HS-27A (cell line): ENCODE data around the gene MRM2.

ENCODE experiments used
- DNase-seq: peaks from one replicate; pipeline ENCODE4 v3.0.0-alpha.2; 2012; ENCODE audit warnings: low read depth, missing footprints

MRM2 gene

DNA sequence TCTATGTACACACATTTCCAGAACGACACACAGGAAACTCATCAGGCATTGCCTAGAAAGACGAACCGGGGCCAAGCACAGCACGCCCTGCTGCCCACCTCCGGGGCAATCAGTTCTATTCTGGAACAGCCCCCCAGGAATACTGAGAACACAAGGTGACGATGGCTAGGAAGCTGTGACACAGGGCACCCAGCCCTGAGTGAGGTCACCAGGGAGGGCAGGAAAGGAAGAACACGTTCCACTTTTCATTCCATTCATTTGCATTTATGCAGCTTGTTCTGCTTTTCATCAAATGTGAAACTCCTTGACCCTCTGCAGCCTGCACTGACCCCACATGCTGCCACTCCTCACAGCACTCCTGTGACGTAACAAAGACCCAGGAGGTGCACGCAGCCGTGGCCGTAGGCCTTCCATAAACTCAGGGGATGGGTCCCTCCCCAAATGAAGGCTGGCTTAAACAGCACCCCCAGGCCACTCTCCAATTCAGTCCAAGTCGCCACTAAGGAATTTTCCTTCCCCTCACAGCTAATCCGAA lies 38.2 kb downstream of the MRM2 start:
- no peak for DNase-seq

DNA sequence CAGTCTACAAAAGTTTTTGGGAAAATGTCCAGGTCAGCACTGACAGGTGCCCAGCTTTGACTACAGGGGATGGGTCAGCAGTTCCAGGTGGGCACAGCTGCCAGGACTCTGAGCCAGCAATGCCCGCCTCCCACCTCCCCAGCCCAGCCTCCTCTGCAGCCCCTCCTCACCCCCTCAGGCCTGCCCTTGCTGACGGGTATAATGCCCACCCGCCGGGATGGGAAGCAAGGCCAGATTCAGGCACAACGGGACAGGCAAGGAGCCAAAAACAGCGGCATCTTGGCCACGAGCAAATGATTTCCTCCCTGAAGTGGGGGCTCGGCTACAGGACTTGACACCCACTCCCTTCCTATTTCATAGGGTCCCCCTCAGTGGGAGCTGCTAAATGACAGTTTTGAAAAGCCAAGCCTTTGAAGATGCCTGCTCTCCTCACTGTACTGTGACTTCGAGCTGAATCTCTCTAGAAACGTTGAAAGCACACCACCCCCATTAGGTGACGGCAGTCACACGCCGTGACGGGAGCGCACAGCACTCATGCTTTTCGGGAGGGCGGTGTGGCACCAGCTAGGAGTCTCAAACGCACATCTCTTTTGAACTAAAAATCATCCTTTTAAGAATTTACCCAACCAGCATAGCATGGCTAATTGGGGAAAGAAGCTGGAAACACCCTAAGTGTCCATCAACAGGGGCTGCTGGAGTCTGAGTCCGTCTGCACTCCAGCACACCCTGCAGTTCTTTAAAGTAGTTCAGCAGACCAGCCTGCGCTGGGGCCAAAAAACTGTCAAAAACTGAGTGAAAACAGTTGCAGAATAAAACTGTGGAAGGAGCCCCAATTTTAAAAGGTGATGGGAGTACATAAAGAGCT lies 38.9 kb downstream of the MRM2 start:
- no peak for DNase-seq

DNA sequence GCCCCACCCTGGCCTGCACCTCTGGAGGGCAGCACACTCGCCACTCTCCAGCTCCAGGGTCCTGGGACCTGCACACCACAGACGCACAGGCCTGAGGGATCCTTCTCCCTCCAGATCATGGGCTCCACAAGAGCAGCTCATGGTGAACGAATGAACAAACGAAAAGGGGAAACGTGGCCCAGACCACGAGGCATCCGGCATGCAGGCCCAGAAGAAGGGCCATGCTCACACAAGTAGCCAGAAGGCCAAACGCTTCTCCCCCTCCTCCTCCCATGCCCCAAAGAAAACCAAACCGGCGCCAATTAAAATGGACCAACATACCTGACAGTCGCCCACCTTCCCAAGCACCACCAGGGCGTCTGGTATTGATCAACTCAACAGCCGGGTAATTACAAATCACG lies 39.6 kb downstream of the MRM2 start:
- DNase-seq: no peak

DNA sequence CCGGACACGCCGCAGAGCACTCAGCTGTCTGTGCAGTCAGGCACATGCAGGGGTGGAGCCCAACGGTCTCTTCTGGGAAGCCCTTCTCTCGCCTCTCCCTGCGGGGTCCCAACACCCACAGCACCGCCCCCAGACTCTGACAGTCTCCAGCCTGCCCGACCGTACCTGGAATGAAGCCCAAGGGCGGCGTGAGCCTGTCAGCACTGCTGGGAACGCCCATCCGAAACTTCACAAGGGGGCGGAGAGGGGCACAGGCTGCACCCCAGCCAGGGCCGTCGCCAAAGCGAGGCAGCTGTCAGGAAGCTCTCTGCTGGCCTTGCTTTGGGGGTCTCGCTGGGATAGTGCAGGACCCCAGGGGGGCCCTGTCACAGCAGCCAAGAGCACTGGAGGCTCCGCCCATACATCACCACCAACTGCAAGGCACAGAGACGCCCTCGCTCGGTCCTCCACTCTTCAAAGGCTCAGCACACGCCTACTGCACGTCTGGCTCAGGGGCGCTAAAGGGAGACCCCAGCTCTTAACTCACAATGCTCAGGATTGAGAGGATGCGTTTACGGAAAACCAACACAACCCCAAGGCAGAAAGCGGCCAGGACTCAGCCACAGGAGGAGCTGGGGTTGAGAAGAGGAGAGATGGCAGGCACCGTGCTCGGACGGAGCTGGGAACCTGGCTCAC lies 40.2 kb downstream of the MRM2 start:
- DNase-seq: no peak

DNA sequence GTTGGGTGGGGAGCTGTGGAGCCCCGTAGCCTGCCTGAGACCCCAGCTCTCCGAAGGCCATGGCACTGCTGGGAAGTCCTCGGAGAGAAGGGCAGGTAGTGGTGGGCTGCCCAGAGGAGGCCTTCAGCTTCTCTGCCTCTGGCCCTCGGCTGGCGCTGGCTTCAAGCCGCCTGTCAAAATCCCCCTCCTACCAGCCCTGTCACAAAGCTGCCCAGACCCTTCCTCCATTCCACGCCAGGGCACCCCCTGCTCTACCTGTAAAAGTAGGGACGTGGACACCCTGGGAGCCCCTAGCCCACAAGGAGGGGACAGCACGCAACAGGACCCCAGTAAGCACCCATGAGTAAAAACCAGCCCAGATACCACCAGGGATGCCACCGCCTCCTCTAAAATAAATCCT lies 40.9 kb downstream of the MRM2 start:
- DNase-seq: no peak

DNA sequence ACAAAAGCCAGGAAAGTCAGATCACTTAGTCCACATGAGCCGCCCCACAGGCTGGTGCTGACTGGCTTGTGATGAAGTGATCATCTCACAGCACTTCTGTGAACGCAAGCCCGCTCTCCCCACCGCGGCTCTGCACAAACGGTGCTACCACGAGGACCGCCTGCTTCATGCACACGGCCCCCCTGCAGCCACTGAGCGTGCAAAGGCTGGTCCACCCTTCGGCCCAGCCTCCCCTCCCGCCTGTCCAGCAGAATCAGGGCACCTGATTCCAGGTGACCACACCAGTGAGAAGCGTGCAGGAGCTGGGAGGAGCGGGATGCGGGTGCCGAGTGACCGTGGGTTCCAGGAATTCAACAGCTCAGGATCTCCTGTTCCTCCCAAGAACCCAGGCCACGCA lies 41.4 kb downstream of the MRM2 start:
- DNase-seq: no peak

DNA sequence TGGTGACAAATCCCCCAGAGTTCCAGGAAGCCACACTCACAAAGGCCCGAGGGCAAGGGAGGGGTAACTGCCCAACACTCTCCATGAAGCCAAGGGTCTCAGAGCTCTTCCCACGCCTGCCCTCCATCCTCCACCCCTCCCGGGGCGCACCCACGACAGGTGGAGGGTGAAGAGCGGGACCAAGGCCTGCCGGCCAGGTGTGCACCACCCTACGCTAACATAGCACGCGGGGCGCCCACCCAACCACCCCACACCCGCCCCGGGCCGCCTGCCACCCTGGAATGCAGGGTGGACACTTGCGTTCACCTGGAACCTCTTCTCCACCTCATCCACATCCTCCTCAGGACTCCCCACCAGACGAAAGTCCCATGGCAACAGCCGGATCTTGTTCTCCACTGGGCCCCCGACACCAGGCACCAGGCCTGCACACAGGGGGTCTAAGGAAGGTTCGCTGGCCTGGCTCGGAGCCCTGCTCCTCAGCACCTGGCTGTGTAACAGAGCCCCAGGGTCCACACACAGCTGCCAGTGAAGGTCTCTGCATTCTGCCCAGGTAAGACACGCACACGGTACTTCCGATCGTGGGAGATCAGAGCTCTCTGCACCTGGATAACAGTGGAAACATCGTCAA lies 41.9 kb downstream of the MRM2 start:
- no peak for DNase-seq

DNA sequence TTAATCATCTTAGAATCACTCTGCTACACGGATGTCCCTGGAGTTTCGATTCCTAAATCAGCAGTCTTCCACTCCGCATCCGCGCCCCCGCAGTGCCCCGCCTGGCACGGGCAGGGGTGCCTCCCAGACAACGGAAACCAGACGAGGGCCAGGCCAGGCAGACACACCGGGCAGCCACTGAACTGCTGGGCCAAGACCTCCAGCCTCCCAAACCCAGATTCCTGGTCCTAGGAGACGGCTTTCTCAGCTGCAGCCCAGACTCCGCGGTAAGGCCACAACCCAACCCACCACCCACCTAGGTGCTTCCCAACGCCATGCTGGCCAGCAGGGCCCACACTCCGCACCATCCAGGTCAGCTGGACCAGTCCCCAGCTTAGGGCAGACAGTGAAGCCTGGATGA lies 42.5 kb downstream of the MRM2 start:
- no peak for DNase-seq

DNA sequence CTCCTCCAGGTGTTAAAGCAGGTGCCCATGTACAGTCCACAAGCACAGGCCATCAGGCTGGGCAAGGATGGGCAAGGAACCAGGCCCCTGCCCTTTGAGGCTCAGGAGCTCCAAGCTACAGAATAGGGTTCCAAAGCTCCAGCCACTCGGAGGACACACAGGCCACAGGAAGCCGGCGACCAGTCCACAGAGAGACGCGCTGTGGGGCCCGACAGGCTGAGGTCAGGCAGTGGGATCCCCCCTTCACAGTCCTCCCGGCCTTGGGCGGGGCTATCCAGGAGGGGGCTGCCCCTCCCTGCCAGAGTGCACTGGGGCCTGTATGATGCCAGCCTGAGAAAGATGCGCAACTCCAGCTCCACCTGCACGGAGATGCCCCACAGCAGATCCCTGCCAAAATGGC lies 43.2 kb downstream of the MRM2 start:
- no peak for DNase-seq

DNA sequence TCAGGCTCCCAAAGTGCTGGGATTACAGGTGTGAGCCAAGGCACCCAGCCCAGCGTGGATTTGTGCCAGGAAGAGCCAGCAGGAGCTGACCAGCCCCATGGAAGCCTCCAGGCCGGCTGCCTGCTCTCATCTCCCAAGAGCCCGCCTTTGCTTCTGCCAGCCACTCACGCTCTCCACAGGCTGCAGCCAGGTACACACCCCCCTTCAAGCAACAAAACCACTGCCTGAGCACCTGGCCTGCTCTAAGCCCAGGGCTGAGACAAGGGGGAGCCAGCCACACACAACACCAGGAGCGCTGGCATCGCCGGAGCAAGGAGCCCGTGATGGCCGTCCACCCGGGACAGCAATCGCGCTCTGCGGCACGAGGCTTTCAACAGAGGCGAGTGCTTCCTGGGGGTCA lies 43.8 kb downstream of the MRM2 start:
- DNase-seq: no peak

DNA sequence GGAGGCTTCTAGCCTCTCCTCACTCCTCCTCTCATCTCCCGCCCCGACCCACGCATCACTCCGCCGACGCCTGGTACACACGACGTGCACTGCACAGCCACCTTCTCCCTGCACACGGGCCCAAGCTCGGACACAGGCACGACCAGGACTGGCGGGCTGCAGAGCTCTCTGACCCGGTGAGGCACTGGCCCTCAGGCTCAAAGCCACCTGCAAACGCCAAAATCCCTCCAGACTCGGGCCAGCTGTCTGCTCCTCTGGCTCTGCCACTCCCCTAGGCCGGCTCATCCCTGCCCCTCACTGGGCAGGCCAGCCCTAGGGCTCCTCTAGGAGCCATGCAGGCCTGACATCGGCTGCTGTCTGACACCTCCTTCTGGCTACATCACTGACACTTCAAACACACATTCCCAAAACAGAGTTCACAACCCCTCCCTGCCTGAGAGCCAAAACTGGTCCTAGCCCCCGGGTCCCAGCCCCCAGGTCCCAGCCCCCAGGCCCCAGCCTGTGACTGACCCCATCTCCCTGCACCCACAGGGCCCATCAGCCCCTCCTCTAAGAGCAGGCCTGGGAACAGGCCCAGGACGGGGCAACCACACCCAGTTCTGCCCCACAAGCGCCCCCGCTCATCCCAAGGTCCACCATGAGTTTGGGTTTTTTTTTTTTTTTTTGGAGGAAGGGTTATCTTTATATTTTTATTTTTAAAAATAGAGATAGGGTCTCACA lies 44.4 kb downstream of the MRM2 start:
- DNase-seq: no peak

DNA sequence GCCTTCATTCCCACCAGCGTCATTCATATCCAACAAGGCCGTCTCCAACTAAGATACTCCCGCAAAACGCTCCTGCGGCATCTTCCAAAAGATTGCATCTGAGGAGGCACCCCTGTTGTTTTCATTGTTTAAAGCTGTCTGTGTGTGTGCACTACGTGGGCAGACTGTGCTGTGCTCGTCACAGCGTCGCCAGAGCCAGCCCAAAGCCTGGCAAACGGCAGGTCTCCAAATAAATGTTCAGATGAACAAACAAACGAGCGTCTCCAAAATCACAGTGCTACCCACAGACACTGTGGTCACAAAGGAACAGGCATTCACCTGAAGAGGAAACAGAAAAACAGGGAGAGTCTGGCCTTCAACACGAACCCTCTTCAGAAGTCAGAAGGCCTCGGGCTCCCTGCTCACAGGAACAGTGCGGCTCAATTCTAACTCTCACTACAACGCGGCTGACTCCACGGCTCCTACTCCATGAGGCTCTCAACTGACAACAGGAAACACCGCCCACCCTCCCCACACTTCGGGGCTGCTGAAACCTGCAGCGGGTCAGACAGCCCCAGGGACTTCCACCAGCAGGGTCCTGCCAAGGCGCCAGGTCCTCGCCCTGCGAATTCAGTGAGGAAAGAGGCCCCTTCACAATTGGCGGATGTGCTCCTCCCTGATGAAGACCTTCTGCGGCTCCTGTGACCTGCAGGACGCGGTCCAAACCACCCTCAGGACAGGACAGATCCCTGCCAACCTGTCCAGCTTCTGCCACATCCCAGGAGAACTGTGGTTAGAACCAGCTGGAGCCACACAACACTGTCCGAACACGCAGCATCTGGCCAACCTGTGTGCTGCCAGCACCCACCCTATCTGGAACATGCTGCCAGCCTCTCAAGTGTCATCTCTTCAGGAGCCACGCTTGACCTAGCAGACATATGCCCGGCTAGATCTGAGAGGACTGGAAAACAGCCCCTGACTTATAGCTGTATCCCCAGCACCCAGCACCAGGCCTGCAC lies 45.3 kb downstream of the MRM2 start:
- no peak for DNase-seq

DNA sequence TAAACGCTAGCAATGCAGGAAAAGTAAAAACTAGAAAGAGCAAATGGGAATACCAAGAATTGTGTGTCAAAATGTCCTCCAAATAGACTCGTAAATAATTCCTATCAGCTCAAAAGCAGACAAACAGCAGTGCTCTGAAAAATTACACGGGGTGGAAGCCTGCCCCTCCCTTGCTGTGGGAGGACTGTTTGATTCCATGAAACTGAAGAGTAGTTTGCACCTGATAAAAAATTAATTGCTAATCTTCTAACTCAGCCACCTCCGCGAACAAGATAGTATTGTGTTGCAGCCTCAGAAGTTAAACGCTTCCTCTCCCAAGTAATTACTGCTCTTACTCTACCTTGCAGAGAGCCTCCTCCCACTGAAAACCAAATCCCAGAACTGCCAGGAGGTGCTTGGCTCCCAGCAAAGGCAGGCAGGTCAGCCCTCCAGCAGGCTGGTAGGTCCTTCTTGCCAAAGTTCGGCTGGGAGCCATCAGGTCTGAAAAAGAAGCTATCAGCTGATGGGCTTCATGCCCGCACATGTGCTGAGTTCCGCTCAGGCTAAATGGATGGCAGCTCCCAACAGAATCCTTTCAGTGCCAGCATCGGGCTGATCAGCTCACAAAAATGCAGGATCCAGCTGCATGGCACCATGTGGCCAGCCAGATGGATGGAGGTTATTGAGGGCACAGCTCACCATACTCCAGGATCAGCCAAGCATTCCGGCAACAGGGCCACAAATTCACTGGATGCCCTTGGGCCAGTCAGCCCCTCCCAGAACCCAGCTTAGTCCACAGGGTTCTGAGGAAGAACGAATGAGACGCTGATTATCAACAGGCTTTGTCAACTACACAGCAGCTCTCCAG lies 46.4 kb downstream of the MRM2 start:
- DNase-seq: no peak

DNA sequence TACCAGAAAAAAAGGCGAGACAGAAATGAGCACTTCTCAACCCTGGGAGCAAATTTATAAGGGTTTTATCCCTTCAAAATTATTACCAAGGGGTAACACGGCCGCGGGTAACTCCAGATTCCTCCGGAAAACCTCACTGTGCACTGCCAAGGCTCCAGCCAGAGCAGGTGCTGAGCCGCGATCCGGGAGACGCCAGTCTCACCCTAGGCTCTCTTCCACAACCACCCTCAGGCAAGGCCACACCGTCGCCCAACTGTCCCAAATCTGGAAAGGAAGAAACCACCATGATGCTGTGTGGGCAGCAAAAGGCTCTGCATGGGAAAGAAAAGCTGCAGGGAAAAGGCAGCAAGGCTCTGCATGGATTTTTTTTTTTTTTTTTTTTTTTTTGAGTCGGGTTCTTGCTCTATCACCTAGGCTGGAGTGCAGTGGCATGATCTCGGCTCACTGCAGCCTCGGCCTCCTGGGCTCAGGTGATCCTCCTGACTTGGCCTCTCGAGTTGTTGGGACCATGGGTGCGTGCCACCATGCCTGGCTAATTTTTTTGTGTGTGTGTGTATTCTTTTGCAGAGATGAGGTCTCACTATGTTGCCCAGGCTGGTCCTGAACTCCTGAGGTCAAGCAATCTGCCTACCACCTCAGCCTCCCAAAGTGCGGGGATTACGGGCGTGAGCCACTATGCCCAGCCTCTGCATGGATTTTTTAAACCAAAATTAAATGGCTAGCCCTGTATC lies 48.3 kb downstream of the MRM2 start:
- DNase-seq: no peak

DNA sequence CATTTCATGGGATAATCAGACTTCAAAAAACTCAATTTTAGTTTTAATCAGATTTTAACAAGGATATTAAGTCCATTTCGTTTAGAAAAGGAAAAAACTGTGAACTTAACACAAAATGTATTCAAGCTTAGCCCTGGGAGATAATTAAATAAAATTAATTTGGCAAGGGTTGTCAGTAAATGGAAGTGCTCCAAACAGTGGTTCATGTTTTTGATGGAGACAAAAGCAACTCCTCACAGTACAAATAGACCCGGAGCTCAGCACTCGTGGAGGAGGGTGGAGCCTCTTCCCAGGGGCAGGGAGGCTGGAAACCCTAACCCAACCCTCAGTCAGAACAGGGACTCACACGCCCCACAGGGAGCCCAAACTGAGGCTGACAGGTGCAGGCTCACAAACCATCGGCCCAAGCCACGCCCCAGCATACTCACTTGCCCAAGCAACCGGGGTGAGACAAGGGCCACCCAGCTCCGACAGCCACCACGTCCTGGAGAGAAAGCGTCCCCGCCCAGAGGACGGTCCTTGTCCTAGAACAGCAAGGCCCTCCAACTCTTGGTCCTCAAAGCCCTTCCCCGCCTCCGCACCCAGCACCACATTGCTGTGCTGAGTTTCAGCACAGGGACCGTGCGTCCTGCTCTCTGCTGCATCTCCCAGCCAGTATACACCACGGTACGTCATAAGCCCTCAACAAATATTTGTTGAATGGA lies 49.0 kb downstream of the MRM2 start:
- no peak for DNase-seq

DNA sequence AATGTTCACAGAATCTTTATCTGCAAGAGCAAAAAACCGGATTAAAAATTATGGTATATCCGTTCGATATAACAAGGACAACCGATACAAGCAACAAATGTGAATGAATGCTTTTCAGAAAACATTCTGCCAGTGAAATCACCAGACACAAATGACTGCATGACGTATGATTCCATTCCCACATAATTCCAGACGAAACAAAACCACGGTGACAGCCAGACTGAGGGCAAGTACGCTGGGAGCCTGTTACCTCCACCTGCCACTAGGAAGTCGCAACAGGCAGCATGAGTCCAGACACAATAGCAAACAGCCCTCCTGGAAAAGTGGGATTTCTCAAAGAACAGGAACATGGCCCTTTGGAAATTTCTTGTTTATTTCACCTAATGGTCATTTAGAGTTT lies 51.0 kb downstream of the MRM2 start:
- no peak for DNase-seq

DNA sequence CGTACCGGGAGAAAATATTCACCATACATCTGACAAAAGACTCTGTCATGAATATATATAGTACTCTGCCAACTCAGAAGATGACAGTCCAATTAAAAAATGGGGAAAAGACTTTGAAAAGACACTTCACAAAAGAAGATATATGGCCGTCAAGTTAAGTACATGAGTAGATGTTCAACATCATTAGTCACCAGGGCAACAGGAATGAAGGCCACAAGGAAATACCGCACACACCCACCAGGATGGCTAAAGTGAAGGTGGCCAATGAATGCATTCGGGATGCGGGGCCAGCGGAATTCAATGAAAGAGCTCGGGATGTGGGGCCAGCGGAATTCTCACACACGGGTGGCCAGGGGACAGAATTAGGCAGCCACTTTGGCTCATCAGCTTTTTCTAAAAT lies 51.5 kb downstream of the MRM2 start:
- DNase-seq: no peak

DNA sequence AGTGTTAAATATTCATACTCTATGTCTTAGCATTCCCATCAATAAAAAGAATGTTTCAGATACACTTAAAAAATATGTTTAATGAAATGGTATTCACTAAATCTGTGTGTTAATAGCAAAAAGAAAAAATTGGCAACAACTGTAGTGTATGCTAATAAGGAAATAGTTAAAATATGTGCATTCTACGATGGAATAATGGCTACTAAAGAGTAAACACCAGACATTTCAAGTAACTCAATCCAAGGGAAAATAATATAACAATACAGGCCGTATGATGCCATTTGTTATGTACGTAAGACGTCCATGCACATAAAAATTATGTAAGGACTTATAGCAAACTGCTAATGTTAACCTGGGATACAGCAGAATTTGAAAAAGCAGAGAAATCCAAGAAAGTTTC lies 55.8 kb downstream of the MRM2 start:
- no peak for DNase-seq

DNA sequence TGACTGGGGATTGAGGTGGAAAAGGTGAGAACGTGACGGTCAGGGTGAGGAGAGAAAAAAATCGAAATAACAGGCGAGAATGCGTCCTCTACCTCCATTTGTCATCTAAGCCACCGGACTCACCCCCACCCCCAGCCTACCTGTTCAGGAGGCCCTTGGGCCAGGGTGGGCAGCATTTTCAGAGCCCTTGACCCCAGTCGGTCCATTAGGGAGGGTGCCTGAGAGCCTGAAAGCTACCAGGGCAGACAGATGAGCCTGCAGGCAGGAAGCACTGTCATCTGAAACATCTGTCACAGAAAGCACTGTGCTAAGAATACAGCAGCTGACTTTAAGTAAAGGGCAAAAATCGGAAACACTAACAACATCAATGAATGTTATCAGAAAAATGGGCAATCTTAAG lies 56.3 kb downstream of the MRM2 start:
- DNase-seq: no peak
